HG03097 (cell line): Measurements from ENCODE around the gene PPP2R2B.
A peak's percentile ranks its signal among the peaks of the same experiment; 100 is the strongest.
"Not testable (repeated sequence)": the region's sequence is repeated elsewhere in the genome, so short reads cannot be mapped to it uniquely, and the experiment has no call there.

Source experiments
- ATAC-seq: cut with Tn5 transposase; IDR thresholded peaks from one replicate; pipeline ENCODE4 v1.9.1; 2021; ENCODE audit not compliant: unreplicated experiment, low FRiP score

The PPP2R2B gene

GRCh38 chr5:146751781-146752401 is 126.7 kb downstream of the PPP2R2B start:
- peak; percentile 100 for ATAC-seq

GRCh38 chr5:146751054-146751453 is 127.5 kb downstream of the PPP2R2B start:
- no peak for ATAC-seq

- no peak for ATAC-seq
Observed at GRCh38 chr5:146748533-146748932, 130.0 kb downstream of the PPP2R2B start.

GRCh38 chr5:146745931-146746577 is 132.5 kb downstream of the PPP2R2B start:
- ATAC-seq: no peak

- ATAC-seq: no peak
Observed at GRCh38 chr5:146744068-146744745, 134.3 kb downstream of the PPP2R2B start.

- no peak for ATAC-seq
Observed at GRCh38 chr5:146734936-146735577, 143.5 kb downstream of the PPP2R2B start.

- ATAC-seq: no peak
Observed at GRCh38 chr5:146732962-146733361, 145.6 kb downstream of the PPP2R2B start.

GRCh38 chr5:146731909-146732659 is 146.5 kb downstream of the PPP2R2B start:
- no peak for ATAC-seq

- not testable (repeated sequence) for ATAC-seq
Observed at GRCh38 chr5:146728746-146729145, 149.8 kb downstream of the PPP2R2B start.

GRCh38 chr5:146726891-146727290 is 151.7 kb downstream of the PPP2R2B start:
- no peak for ATAC-seq

- ATAC-seq: no peak
Observed at GRCh38 chr5:146726020-146726419, 152.5 kb downstream of the PPP2R2B start.

GRCh38 chr5:146725025-146725424 is 153.5 kb downstream of the PPP2R2B start:
- ATAC-seq: no peak

- no peak for ATAC-seq
Observed at GRCh38 chr5:146722361-146722779, 156.2 kb downstream of the PPP2R2B start.

- no peak for ATAC-seq
Observed at GRCh38 chr5:146721073-146721815, 157.3 kb downstream of the PPP2R2B start.

- no peak for ATAC-seq
Observed at GRCh38 chr5:146720107-146720506, 158.4 kb downstream of the PPP2R2B start.

GRCh38 chr5:146719179-146719578 is 159.4 kb downstream of the PPP2R2B start:
- ATAC-seq: no peak

- ATAC-seq: no peak
Observed at GRCh38 chr5:146718609-146719008, 159.9 kb downstream of the PPP2R2B start.

GRCh38 chr5:146717951-146718350 is 160.6 kb downstream of the PPP2R2B start:
- ATAC-seq: no peak

- no peak for ATAC-seq
Observed at GRCh38 chr5:146716636-146717035, 161.9 kb downstream of the PPP2R2B start.

GRCh38 chr5:146710348-146710747 is 168.2 kb downstream of the PPP2R2B start:
- ATAC-seq: no peak
